ENCODE data around the gene ASB10. TPM values are rescaled to one million over a fixed set of nuclear protein-coding genes. Genes with fewer than 3 reads are reported as not detected.
A peak's percentile ranks its signal among the peaks of the same experiment; 100 is the strongest.

Gene ASB10
- total RNA-seq, 1 donor, result not detected

- Histone ChIP-seq H3K27ac (ENCODE audit: low read depth, low read length) (peak overlapping the region; percentile 83), H3K4me2 (ENCODE audit: insufficient read depth, low read length) (peak overlapping the region; percentile 97), H2AFZ (ENCODE audit: low read length) (peak overlapping the region; percentile 65), H3K4me3 (ENCODE audit: insufficient read depth, low read length) (peak overlapping the region; percentile 90), H3K9me3 (ENCODE audit: low read depth, low read length) (no peaks in the 10 kb centered on the region), H4K20me1 (ENCODE audit: insufficient read depth, low read length) (peaks cover 13% of the 10 kb centered on the region), H3K27me3 (ENCODE audit: insufficient read depth, low read length) (no peaks in the 10 kb centered on the region), H3K36me3 (ENCODE audit: insufficient read depth, low read length) (peaks cover 35% of the 10 kb centered on the region), H3K4me1 (ENCODE audit: insufficient read depth, low read length) (peaks cover 27% of the 10 kb centered on the region), H3K79me2 (ENCODE audit: insufficient read depth, low read length) (peaks cover 28% of the 10 kb centered on the region)
- DNase-seq (ENCODE audit: insufficient read length, low spot score, missing footprints), result peak; percentile 67
- TF ChIP-seq, protein P1, sequence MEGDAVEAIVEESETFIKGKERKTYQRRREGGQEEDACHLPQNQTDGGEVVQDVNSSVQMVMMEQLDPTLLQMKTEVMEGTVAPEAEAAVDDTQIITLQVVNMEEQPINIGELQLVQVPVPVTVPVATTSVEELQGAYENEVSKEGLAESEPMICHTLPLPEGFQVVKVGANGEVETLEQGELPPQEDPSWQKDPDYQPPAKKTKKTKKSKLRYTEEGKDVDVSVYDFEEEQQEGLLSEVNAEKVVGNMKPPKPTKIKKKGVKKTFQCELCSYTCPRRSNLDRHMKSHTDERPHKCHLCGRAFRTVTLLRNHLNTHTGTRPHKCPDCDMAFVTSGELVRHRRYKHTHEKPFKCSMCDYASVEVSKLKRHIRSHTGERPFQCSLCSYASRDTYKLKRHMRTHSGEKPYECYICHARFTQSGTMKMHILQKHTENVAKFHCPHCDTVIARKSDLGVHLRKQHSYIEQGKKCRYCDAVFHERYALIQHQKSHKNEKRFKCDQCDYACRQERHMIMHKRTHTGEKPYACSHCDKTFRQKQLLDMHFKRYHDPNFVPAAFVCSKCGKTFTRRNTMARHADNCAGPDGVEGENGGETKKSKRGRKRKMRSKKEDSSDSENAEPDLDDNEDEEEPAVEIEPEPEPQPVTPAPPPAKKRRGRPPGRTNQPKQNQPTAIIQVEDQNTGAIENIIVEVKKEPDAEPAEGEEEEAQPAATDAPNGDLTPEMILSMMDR (IDR thresholded peaks at IDR 0.05; ENCODE audit: extremely low read depth, low read depth, low read length), result no peak
These were observed 39.5 kb upstream of the ASB10 start for GRCh38 chr7:151226560-151226874.

- TF ChIP-seq, protein P1 (IDR thresholded peaks at IDR 0.05; ENCODE audit: extremely low read depth, low read depth, low read length), result no peak
These were observed 39.0 kb upstream of the ASB10 start for GRCh38 chr7:151225948-151226510.

GRCh38 chr7:151223728-151224127 lies 36.7 kb upstream of the ASB10 start:
- Histone ChIP-seq H3K36me3 (ENCODE audit: insufficient read depth, low read length) (peaks cover 55% of the 10 kb centered on the region), H2AFZ (ENCODE audit: low read length) (no peak overlapping the region)
- DNase-seq (ENCODE audit: insufficient read length, low spot score, missing footprints), result no peak

More at GRCh38 chr7:151225948-151226510, 39.0 kb upstream of the ASB10 start:
- Histone ChIP-seq H3K27me3 (ENCODE audit: insufficient read depth, low read length) (no peaks in the 10 kb centered on the region), H3K36me3 (ENCODE audit: insufficient read depth, low read length) (peaks cover 38% of the 10 kb centered on the region), H3K4me2 (ENCODE audit: insufficient read depth, low read length) (peak overlapping the region; percentile 97), H3K9me3 (ENCODE audit: low read depth, low read length) (no peaks in the 10 kb centered on the region), H3K27ac (ENCODE audit: low read depth, low read length) (peak overlapping the region; percentile 83), H3K4me1 (ENCODE audit: insufficient read depth, low read length) (peaks cover 26% of the 10 kb centered on the region), H2AFZ (ENCODE audit: low read length) (no peak overlapping the region), H4K20me1 (ENCODE audit: insufficient read depth, low read length) (peaks cover 13% of the 10 kb centered on the region), H3K4me3 (ENCODE audit: insufficient read depth, low read length) (peak overlapping the region; percentile 90), H3K79me2 (ENCODE audit: insufficient read depth, low read length) (peaks cover 28% of the 10 kb centered on the region)
- peak; percentile 49 for DNase-seq (ENCODE audit: insufficient read length, low spot score, missing footprints)

DNA sequence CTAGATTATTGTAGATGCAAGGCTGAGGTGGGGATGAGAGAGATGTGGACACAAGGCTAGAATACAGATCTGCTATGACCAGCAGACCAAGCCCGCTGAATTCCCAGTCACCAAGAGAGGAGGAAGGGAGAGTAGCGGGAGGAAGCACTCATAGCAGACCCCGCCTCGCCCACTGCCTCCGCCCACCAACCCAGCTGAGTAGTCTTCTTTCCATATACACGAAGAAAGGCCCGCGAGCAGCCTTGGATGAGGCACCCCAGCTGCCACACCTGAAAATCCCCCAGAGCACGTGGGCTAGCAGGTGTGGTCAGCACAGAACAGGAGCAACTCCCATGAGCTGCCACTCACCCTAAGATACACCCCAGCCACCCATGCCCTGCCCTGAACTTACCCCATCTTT lies 31.1 kb upstream of the ASB10 start:
- Histone ChIP-seq H2AFZ (ENCODE audit: low read length) (no peak overlapping the region), H4K20me1 (ENCODE audit: insufficient read depth, low read length) (peaks cover 2% of the 10 kb centered on the region), H3K9me3 (ENCODE audit: low read depth, low read length) (no peaks in the 10 kb centered on the region), H3K79me2 (ENCODE audit: insufficient read depth, low read length) (no peaks in the 10 kb centered on the region), H3K27ac (ENCODE audit: low read depth, low read length) (no peak overlapping the region), H3K4me3 (ENCODE audit: insufficient read depth, low read length) (no peak overlapping the region), H3K4me2 (ENCODE audit: insufficient read depth, low read length) (no peak overlapping the region), H3K36me3 (ENCODE audit: insufficient read depth, low read length) (peaks cover 84% of the 10 kb centered on the region), H3K27me3 (ENCODE audit: insufficient read depth, low read length) (no peaks in the 10 kb centered on the region), H3K4me1 (ENCODE audit: insufficient read depth, low read length) (no peaks in the 10 kb centered on the region)
- TF ChIP-seq, protein P1 (IDR thresholded peaks at IDR 0.05; ENCODE audit: extremely low read depth, low read depth, low read length), result no peak
- DNase-seq (ENCODE audit: insufficient read length, low spot score, missing footprints), result no peak

More at GRCh38 chr7:151223728-151224127, 36.7 kb upstream of the ASB10 start:
- Histone ChIP-seq H3K4me1 (ENCODE audit: insufficient read depth, low read length) (peaks cover 26% of the 10 kb centered on the region), H3K27me3 (ENCODE audit: insufficient read depth, low read length) (no peaks in the 10 kb centered on the region), H4K20me1 (ENCODE audit: insufficient read depth, low read length) (peaks cover 13% of the 10 kb centered on the region), H3K4me3 (ENCODE audit: insufficient read depth, low read length) (no peak overlapping the region), H3K79me2 (ENCODE audit: insufficient read depth, low read length) (peaks cover 28% of the 10 kb centered on the region), H3K9me3 (ENCODE audit: low read depth, low read length) (no peaks in the 10 kb centered on the region), H3K4me2 (ENCODE audit: insufficient read depth, low read length) (no peak overlapping the region), H3K27ac (ENCODE audit: low read depth, low read length) (no peak overlapping the region)
- TF ChIP-seq, protein P1 (IDR thresholded peaks at IDR 0.05; ENCODE audit: extremely low read depth, low read depth, low read length), result no peak
